Stimulated activated CD4-positive, alpha-beta T cell treated with anti-CD3 and anti-CD28 coated beads, Interleukin-1b, Interleukin-23, amount 100 ng/mL, for 4 hours (primary cell): ENCODE results near the gene CTTN.

Experiments used
- DNase-seq, 2 donors: peaks; one replicate each; pipeline ENCODE4 v3.0.0-alpha.2; 2020; ENCODE audit warnings: low read depth in 2 of 2

CTTN gene

DNA sequence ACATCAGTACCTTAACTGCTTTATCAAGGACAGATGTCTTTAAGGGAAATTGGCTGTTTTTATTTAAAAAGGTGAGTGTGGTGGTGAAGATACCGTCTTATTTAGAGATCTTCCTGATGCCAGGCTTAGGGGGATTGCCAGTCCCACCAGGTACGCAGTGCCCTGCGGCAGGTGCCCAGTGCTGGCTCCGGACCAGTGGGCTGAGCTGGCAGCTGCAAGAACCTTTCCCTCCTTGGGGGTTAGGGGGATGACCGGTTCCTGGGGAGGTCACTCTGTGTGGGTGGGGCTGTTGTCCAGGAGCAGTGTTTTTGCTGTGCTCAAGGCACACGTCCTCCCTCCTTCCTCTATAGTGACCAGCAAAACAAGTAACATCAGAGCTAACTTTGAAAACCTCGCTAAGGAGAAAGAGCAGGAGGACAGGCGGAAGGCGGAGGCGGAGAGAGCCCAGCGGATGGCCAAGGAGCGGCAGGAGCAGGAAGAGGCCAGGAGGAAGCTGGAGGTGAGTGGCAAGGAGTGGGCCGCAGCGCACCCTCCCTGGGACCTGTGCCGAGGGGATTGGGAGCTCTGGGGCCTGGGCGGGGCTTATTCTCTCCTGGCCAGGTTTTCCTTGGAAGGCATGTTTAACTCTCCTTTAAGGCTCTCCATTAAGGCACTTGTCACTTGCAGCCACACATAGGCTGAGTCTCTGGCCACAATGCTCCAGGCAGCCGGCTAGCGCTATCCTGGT lies 30.5 kb downstream of the CTTN start:
- DNase-seq: no peak

GRCh38 chr11:70429428-70429705 lies 31.0 kb downstream of the CTTN start:
- DNase-seq: no peak

DNA sequence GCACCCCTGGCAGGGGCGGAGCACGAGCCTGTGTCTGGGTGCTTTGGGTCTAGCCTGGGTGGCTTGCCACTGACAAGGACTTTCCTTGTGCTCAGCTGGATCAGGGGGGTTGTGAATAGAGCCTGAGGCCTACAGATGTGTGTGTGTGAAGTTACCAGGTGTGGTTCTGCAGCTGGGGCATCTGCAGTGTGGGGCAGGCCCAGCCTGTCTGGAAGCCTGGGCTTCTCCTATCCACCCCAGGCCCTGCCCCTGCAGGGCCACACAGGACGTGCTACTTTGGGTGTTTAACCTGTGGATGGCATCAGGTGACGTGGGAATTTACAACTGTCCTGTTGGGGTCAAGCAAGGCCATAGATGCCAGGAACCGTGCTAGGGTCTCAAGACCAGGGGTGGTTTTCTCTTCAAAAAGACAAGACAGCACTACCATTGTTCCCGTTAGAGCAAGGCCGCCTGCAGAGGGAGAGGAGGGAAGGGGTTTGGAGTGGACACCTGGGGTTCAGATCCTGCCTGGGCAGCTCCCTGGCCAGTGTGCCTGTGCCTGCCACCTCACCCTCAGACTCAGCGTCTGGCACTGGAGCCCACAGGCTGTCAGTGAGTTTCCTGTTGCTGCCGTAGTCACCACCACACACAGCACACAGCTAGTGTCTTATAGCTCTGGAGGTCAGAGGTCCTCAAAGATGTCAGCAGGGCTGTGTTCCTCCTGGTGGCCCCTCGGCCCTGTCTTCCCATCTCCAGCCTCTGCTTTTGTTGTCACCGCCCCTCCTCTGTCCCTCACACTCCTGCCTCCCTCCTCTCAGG lies 31.6 kb downstream of the CTTN start:
- DNase-seq: no peak

DNA sequence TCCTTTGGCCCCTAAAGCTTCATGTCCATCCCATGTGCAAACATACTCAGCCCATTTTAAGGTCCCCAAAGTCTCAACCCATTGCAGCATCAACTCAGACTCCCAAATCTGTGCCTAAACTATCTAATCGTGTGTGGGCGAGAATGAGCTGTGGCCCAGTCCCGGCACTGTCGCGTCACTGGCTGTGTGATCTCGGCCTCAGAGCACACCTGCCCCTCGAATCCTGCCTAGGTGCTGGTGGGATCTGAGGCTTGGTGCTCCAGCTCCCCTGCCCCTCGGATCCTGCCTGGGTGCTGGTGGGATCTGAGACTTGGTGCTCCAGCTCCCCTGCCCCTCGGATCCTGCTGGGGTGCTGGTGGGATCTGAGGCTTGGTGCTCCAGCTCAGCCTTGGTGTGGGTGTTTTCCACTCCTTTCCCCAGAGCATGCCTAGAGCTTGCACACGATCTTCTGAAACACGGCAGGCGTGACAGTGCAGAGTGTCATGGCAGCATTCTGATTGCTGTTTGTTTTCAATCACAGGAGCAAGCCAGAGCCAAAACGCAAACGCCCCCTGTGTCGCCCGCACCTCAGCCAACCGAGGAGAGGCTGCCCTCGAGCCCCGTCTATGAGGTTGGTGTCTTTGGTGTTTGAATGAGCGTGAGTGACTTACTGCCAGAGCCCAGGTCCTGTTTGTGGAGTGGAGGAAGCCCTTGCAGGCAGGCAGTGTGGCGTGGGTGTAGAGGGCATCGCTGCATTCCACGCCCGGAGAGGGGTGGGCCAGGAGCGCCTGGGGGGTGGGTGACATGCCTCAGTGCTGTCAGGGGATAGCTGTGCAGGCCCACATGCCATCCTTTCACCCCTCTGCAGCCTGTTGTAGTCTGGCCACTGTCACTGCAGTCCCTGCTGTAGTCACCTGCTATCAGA lies 32.6 kb downstream of the CTTN start:
- DNase-seq: no peak

DNA sequence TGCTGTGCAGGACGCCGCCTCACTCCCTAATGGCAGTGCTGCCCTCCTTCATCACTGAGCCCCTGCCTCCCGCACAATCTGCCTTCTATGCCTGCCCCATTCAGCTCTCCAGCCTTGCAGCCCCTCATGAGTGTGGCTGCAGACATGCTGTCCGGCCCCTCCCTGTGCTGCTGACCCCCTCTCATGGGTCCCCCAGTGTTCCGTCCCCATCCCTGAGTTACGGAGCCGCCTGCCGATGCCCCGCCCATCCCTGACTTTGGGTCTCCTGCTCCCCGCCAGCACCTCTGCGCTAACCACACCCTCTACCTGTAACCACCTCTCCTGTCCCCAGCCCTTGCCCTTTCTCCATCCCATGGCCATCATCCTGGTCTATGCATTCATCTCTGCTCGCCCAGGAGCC lies 33.3 kb downstream of the CTTN start:
- DNase-seq: no peak

DNA sequence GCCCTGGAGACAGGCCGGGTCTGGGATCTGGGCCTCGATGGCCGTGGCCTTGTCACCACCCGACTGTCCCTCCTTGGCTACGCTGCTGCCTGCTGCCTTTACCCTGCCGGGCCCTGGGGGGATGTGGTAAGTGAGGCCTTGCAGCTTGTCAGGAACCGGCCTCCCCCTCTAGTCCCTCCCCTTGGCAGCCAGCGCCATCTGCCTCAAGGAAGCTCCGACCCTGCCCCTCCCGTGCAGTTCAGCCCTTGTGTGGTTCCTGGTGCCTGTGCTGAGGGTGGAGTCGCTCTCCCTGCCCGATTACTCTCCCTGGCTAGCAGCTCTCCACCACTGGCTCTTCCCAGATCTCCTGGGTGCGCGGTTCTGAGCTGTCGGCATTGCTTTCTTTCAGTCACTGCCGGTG lies 33.7 kb downstream of the CTTN start:
- no peak for DNase-seq

DNA sequence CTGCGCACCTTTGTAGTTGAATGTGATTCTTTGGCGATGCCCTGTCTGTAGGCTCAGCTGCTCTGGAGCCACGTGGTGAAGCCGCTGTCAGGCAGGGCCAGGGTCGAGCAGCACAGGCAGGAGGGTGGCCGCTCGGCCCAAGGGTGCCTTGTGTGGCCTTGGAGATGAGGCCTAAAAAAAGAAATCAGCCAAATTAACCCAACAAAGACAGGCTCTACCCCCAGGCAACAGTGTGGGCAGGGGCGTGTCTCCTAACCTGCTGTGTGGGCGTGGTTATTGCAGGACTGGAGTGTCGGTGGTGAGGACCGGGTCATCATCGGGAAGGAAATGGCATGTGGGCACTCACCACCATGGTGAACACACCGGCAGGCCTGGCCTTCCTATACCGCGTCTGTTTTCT lies 34.3 kb downstream of the CTTN start:
- DNase-seq: no peak

DNA sequence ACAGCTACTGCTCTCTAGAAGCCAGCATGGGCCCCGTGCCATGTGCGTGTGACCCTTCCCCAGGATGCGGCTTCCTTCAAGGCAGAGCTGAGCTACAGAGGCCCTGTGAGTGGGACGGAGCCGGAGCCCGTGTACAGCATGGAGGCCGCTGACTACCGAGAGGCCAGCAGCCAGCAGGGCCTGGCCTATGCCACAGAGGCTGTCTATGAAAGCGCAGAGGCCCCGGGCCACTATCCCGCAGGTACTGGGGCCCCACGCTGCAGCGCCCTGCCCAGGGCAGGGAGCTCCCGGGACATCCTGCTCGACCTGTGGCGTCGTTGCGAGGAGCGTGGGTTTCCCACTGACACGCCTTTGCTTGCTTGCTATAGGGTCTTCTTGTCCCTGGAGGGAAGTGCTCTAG lies 34.7 kb downstream of the CTTN start:
- no peak for DNase-seq

DNA sequence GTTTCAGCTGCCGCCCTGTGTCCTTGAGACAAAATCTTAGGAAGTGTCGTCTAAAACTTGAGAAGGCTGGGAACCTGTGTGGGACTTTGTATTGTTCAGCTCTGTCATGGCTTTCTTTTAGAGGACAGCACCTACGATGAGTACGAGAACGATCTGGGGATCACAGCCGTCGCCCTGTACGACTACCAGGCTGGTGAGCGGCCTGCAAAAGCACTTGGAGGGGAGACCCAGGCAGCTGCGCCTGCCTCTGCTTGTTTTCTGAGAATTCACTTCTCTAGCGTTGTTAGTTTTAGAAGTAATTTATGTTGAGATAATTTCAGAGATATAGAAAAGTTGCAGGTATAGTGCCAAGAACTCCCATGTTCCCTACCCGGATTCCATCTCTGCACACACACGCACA lies 35.2 kb downstream of the CTTN start:
- no peak for DNase-seq

DNA sequence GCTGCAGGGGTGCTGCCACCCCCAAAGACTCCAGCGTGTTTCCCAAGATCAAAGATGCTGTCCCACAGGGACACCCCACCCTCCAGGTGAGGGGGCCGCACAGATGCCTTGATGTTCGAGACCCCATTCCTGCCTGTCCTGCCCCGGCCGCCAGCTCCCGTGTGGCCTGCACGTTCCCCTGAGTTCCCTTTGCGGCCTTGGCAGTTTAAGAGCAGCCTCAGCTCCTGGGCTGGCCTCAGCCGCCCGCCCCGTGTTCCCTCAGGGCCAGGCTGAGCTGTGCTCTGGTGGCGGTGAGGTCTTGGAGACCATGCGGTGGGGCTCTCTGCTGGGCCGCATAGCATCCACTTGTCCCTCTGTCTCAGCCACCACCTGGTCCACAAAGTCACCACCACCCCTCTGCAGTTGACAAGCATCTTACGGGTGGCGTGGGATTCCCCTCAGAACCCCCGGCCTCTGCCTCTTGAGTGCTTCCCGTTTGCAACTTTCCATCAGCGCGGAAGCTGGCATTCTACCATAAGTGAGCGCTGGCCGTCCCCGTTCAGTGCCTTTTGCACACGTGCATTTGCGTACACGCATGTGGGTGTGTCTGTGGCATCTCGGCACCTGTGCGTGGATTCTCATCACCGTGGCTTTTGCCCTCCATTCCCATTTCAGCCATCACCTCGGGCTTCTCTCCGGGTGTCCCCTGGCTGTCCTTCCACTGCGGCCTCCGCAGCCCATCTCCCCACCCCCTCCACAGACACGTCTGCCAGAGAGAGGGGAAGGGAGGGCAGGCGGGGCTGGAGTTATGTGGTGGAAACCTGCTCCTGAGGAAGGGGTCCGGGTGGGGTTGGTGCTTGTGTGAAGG lies 35.9 kb downstream of the CTTN start:
- DNase-seq: no peak

DNA sequence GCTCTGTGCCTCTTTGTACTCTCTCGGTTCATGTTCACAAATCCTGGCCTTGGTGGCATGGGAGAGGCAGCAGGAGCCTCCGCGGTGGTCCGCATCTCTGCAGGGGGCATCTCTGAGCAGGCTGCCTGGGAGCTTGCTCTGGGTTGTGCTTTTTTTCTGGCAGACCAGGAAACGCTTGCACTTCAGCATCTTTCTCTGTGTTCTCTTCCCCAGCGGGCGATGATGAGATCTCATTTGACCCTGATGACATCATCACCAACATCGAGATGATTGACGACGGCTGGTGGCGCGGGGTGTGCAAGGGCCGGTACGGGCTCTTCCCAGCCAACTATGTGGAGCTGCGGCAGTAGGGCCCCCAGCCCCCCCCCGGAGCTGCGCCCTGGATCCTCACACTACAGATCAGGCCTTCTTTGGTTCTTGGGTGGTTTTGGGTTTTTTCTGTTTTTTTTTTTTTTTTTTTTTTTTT lies 36.5 kb downstream of the CTTN start:
- no peak for DNase-seq

GRCh38 chr11:70435361-70435760 lies 37.0 kb downstream of the CTTN start:
- no peak for DNase-seq

DNA sequence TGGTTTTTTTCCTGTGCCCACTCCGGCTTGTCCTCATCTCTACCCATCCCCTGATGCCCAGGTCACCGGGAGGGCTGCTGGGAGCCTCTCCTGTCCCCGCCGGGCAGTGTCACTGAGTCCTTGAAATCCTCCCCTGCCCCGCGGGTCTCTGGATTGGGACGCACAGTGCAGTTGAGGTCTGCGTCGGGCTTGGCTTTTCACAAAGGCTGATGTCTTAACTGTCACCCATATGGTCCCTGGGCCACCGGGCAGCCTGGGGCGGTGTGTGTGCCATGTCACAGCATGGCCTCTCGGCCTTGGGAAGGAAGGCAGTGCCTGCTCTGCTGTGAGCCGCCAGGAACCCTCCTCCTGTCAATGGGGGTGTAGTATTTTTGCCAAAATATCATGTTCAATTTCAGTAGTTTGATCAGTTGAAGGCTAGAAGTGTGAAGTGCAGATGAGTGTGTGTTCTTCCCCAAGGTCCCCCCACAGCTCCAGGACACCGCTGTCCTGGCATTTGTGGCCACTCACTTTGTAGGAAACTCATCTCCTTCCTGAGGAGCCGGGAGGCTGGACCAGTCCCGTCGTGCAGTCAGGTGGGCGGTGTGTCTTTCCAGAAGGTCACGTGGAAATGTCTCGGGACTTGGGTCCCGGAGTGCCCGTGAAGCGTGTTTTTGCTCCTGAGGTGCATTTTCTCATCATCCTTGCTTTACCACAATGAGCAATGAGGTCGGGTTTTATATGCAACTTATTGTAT lies 37.6 kb downstream of the CTTN start:
- no peak for DNase-seq

GRCh38 chr11:70436501-70436860 lies 38.2 kb downstream of the CTTN start:
- no peak for DNase-seq

DNA sequence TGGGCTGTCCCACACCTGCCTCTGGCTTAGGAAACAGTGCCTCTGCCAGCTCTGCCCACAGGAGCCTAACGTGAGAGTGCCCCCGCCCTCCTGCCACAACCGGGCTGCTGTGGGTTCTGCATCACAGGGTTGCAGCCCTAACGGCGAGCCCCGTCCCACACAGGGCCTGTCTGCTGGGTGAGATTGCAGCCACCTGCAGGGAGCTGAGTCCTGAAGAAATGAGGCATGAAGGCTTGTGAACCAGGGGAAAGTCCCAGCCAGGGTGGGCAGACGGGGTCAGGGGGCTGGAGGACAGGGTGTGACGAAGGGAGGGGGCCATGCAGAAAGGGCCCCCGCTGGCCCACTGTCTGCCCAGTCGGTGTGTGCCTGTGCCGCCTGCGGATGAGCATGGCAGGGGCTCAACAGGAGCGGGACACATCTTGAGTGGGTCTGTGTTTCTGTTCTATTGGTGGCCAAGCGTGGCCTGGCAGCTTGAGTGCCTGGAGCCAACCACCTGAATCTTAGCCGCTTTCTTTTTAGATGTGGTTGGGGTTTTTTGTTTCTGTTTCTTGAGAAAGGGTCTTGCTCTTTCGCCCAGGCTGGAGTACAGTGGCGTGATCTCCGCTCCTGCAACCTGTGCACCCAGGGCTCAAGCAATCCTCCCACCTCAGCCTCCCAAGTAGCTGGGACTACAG lies 38.9 kb downstream of the CTTN start:
- DNase-seq: no peak

DNA sequence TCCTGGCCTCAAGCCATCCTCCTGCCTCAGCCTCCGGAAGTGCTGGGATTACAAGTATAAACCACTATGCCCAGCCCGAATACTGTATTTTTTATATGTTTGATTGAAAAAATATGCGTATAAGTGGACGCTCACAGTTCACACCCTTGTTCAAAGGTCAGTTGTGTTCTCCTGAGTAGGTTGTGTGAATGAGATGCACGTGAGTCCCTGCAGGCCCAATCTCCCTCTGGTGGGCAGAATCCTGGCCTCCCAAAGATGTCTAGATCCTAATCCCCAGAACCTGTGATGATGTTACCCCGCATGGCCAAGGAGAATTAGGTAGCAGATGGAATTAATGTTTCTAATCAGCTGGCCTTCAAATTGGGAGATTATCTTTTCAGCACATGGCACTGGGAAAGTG lies 41.9 kb downstream of the CTTN start:
- no peak for DNase-seq

- DNase-seq: no peak
Measured at GRCh38 chr11:70443773-70444030, 45.4 kb downstream of the CTTN start.

DNA sequence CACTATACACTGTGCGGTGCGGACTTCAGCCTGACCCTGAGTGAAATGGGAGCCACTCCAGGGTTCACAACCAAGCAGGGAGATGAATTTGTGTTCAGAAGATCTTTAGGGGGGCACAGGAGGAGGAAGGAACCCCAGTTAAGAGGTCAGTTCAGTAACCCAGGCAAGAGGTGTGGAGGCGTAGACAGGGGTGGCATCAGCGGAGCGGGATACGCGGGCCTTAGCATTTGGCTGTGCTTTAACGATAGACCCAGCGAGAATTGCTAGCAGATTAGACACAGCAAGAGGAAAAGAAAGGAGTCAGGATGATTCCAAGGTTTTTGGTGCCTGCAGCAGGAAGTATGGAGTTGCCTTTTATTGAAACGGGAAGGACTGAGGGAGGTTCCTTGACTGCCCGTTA lies 46.8 kb downstream of the CTTN start:
- no peak for DNase-seq

DNA sequence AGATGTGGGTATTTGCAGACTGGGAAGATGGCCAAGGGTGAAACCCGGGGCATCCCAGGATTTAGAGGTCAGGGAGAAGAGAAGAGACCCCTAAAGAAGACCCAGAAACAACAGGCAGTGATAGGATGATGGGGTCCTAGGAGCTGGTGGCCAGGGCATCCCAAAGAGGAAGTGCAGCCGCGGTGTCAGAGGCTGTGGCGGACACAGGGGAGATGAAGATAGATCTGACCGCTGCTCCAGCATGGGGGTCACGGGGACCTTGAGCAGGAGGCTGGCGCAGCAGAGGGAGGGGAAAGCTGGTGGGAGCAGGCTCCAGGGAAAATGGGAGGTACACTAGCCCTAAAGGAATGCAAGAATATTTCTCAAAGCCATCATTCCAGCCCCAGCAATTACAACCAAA lies 47.3 kb downstream of the CTTN start:
- DNase-seq: no peak

GRCh38 chr11:70448983-70449567 lies 50.7 kb downstream of the CTTN start:
- DNase-seq: no peak
